HG03521 (cell line): Measurements from ENCODE around the gene TSC2.

ENCODE experiments used
- ATAC-seq: cut with Tn5 transposase; IDR thresholded peaks from one replicate; pipeline ENCODE4 v1.9.1; 2021; ENCODE audit warnings: mild to moderate bottlenecking, moderate library complexity; ENCODE audit not compliant: unreplicated experiment

The TSC2 gene

GRCh38 chr16:2135770-2136490 lies 88.1 kb downstream of the TSC2 start, which contains the start of gene PKD1:
PKD1 (minus strand) TSS chr16:2135898; CDS start chr16:2135689, 209 bp downstream.
- ATAC-seq: peak; percentile 51
